Activated T-helper 1 cell treated with anti-CD3 and anti-CD28 coated beads, Interleukin-2, amount 50 U/mL, for 16 hours (primary cell): Measurements from ENCODE around the gene RBPJL.
"Not testable (repeated sequence)": the region's sequence is repeated elsewhere in the genome, so short reads cannot be mapped to it uniquely, and the experiment has no call there.

Source experiments
- DNase-seq, 2 donors: peaks; one replicate each; pipeline ENCODE4 v3.0.0-alpha.2; 2020; ENCODE audit warnings: low read depth in 1 of 2, low spot score in 1 of 2

RBPJL gene

DNA sequence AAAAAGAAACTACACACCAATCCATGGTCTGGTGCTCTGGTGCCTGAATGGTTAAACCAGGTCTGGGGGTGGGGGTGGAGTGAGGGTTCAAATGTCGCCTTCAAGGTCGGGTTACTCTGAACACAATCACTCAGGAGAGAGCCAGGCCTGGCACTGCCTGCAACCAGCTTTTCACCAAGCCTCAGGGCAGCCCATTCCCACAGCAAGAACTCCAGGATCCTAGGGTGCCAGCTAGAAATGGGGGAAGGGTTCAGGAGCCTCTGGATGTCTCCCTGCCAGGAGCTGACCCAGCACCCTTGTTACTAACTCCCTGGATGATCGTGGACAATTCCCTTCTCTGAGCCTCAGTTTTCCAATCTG lies 34.9 kb downstream of the RBPJL start:
- DNase-seq: no peak

DNA sequence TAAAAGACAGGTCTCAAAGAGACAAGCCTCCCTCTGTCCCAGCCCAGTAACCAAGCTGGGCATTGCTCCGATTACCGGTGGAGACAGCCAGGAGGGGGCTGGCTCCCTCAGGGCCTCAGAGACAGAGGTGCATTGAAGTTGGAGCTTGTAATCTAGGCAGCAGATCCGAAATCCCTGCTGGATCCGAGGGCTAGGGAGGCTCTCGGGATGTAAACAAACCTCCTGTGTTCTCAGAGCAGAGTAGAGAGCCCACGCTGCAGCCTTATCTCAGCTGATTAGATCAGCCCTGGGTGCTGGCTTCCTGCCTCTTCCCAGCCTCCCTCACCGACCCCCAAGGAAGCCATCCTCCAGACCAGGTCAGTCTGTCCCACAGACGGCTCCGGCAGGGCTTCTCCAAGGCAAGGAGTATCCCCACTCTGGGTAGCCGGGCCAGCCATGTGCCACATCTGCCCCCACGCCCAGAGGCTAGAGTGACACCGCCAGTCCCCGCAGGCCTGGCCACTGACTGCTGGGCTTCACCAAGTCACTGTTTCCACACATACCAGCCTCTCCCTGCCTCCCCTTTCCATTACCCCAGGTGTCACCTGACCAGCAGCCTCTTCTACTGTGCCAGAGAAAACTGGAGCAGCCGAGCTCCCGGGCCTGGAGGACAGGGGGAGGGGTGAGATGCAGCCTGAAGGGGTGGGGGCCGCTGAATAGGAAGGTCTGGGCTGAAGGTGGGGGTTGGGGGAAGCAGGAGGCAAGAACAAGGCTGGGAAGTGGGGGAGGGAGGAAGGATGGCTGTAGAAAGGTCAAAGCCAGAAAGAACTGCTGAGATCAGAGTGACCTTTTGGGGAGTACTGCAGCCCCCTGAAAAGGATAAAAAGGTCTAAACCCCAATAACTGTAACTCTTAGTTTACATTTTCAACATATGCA lies 35.6 kb downstream of the RBPJL start:
- no peak for DNase-seq

DNA sequence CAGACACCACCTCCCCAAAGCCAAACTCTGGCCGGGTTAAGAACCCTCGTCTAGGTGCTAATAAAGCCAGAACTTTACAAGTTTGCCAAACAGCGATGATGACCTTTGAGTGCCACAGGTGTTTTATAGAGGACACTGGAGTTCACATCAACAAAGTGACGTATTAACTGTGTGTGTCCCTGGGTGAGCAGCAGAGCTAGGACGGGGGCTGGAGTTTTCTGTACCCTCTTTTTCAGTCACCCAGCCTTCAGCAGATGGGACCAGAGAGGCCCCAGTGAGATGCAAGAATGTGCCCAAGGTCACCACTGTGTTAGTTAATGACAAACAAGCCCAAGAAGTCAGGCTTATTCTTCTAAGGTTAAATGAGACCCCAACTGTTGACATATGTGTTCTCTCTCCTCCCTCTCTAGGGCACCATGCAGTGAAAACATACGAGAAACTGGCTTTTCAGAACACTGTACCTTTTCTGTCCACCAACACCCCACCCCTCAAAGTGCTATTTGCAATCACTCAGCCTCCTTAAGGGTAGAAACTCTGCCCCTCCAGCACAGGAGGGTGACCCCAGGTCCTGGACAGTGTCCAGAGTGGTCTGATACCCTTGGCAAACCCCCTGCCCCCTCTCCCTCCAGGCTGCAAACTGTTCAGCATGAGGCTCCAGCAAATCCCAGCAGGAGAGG lies 36.4 kb downstream of the RBPJL start:
- DNase-seq: no peak

DNA sequence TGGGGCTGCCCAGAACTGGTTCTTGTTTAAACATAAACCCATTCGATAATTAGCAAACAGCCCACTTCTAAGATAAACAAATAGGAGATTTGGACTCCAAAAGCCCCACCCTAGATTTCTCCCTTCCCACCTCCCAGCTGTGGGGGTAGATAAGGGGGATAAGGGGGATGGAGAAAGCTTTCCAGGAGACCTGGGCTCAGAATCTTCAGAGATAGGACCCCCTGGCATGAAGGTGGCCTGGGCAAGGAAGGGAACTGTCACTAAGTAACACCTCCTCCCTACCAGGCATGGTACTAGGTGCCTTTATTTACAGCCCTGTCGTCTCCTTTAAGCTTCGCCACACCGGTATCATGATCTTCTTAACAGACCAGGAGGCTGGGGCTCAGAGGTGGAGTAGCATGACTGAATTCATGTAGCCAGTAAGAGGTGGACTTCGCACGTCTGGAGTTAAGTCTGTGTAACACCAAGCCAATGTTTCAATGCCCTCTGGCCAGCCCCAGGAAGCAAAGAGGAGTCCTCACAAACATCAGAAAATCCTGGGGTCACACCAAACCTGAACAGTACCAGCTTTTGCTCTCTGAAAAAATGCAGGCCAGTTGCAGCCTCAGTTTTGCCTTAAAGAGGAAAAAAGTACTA lies 37.0 kb downstream of the RBPJL start:
- DNase-seq: no peak

DNA sequence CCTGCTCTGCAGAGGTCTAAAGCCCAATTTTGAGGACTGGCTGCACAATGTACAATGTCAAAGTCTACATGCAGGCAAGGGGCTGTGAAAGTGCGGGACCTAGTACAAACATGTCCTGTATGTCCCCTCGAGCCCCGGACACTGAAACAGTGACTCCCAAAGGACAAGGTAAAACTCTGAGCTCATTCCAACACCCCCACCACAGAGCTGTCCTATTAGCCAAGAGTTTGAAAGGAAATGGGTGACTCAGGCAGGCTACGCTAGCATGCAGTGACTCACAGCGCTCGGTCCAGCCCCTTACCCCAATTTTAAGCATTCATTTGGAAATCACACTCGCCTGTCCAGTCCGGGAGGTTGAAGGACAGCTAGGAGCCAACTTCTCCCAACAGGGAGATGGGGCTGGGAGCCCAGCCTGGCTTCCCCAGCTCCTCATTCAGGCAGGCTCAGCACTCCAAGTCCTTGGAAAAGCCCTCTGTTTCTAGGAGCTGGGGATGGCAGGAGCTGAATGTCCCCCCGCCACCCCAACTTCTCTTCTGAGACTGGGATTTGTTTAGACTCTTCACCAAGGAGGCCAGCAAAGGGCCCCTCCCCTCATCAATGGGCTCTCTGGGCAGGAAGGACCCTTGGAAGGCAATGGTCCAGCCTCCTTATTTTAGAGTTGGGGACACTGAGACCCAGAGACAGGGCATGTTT lies 37.7 kb downstream of the RBPJL start:
- no peak for DNase-seq

DNA sequence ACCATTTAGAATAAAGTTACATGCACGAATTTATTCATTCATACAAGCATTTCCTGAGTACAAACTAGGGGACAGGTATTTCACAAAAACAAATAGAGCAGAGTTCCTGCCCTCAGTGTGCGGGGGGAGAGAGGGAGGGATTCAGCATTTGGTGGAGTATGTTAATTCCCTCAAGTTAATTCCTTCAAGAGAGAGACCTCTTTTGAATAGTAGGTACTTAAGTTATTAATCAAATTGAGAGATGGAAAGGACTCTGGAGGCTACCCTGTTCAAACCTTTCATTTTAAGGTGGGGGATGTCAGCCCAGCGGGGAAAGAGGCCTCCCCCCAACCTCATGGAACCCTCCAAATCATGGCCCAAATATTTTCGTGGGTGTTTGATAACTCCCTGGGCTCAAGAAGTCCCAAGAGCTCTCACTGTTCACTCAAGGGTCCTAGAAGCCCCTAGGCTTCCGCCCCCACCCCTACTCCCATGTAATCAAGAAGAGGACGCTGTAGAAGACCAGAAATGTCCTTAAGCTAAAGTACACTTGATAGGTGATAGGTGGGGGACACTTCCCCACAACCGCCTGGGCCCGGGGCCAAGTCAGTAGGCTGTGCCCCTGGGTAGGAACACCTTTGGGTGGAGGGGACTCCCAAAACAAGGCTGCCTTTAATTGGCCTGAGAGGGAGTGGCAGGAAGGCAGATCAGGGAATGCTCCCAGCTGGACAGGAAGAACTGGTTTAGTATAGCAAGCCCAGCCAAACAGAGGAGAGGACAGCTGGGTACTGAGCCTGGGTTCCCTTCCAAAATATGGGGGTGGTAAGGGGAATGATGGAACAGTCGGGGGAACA lies 38.7 kb downstream of the RBPJL start:
- DNase-seq: no peak

DNA sequence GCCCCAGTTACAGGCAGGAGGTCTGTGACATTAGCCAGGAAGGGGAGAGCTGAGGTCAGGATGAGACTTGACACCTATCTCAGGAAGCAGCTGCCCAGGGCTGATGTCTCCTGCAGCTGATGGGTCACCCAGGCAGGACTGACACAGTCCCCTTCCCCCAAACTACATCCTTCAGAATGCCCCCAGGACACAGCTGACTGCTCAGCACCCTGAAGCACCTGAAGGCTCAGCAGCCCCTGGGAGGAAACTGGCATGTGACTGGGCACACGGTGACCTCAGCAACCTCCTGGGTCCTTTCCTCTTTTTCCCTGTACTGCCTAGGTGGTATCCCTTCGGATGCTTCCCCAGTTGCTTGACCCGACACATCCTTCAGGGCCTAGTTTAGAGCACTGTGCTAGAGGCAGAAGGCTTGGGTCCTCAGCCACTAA lies 39.7 kb downstream of the RBPJL start:
- DNase-seq: no peak

DNA sequence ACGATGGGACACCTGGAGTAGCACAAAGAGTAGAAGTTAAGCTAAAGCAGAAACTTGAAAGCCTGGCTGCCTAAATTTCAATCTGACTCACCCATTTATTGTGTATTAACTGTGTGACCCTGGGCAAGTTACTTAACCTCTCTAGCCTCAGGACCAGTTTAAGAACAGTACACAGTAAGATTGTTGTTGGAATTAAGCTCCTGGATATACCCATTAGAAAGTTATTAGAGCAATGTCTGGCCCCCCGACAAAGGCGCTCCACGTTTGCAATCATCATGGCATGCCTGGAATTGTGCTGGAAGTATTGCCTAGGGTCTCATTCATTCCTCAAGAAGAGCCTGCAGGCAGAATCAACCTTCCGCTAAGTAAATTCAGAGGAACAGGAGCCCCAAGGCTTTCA lies 40.2 kb downstream of the RBPJL start:
- no peak for DNase-seq

DNA sequence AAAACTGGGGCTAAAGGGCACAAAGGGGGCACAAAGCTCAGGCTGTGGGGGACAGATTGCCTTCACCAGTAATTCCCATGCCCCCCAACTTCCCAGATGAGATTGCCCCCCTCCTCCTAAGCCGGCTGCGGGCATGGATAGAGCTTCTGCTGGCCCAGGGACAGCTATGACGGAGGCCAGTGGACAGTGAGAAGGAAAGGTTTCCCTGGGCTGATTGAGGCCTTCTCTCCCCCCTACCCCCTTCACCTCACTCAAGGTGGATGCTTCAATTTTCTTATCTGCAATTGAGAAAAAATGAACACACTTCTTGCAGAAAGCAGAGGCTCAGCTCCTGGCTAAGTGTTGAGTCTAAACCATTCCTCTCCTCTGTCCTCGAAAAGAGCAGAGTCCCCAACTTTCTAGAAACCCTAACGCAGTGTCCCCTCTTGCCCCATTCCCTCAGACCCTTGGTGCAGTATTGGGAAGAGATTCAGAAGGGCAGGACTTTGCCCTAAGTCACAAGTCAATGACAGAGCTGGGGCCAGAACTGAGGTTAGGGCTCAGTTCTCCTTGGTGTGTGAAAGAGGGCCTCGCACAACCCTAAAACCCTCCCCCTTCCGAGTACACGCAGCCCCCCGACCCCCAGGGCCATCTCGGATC lies 40.8 kb downstream of the RBPJL start:
- no peak for DNase-seq

DNA sequence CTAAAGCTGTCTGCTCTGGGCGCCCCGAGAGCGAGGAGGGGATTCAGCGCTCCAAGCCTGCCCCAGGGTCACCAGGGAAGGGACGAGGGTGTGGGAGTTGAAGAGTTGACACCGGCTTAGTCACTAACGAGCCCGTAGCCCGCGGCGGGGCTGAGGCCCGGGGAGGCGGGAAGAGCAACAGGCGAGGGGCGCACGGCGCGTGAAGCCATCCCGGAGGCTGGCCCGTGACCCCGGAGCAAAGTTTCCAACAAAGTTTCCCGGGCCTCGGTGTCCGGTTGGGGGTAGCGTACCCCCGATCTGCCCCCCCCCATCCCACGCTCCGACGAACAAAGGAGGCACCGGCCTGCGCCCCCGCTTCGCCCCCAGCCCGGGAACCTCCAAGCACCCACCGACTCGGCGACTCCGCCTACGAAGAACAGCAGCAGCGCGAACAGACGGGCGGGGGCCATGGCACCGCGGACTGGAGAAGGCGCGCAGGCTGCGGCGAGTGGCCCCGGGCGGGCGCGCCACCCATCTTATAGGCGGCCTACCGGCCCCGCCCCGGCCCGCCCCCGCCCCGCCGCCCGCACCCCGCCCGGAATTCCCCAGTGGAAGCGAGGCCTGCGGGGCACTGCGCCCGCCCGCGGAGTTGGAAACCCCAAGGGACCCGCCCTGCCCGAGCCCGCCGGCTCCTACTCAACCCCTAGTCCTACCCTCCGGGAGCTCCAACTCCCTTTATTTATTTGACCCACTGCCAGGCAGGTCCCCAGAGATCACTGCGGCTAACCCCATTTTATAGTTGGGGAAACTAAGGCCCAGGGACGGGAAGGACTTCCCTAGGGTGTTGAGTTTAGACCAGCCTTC lies 41.5 kb downstream of the RBPJL start, which contains the start of gene SDC4:
Gene SDC4 (minus strand): TSS at position 489 of the 843 bp plus-strand sequence. CDS start 40 bp downstream, at position 449.
- DNase-seq: peak; percentile 12 to 51

DNA sequence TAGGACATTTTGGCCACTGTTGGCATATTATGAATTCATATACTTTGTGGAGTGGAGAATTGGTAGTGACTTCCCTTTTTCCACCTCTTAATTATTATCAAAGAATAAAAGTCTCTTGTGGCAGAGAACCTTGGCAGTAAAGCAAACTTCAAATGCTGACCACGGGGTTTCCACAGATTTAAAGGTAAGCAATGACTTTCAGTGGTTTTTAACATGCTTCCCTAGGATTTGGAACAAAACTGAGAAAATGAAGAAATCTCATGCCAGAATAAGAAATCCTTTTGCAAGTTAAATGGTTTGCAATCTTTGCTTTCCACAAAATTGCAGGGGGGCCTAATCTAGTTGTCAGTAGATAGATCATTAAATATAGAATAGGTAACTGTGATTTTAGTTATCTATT lies 43.6 kb downstream of the RBPJL start:
- no peak for DNase-seq

DNA sequence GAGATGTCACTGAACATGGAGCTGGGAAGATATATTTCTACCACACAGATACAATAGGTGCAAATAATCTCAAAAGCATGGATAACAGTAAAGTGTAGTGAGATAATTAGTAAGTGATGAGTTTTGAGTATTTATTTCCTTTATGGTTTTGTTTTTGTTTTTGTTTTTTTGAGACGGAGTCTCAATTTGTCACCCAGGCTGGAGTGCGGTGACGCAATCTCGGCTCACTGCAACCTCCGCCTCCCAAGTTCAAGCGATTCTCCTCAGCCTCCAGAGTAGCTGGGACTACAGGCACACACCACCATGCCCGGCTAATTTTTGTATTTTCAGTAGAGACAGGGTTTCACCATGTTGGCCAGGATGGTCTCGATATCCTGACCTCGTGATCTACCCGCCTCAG lies 44.2 kb downstream of the RBPJL start:
- not testable (repeated sequence) for DNase-seq

DNA sequence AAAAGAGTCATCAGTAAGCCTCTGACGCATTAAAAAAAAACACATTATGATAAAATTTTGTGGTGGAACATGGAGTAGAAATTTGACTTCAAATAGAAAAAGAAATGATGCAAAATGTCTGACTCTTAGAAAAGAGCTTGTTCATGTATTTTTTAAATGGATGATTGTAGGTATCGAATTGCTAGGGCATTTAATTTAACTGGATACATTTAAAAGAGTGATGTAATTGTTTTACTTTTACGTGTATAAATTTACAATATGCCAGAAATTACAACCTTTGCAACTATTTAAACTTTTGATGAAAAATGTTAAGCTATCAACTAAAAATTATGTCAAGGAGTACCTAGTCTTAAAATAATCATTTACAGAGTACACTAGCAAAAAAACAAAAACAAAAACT lies 46.1 kb downstream of the RBPJL start:
- DNase-seq: no peak

DNA sequence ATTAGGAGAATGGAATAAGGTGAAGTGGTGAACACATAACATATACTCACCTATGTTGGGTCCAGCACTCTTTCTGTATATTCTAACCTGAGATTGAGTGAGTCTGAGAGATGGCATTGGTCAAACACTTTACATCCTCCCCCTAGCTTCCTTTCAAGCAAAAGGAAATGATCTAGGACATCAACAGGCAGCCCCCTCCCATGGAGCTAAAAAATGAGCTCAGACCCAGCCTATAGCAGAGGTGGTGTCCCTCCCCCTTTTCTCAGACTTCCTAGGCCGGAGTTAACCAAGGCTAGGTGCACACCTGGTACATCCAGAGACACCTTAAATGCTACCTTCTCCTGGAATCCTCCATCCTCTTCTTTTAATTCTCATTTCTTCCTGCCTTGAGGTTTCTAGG lies 47.1 kb downstream of the RBPJL start:
- DNase-seq: no peak

DNA sequence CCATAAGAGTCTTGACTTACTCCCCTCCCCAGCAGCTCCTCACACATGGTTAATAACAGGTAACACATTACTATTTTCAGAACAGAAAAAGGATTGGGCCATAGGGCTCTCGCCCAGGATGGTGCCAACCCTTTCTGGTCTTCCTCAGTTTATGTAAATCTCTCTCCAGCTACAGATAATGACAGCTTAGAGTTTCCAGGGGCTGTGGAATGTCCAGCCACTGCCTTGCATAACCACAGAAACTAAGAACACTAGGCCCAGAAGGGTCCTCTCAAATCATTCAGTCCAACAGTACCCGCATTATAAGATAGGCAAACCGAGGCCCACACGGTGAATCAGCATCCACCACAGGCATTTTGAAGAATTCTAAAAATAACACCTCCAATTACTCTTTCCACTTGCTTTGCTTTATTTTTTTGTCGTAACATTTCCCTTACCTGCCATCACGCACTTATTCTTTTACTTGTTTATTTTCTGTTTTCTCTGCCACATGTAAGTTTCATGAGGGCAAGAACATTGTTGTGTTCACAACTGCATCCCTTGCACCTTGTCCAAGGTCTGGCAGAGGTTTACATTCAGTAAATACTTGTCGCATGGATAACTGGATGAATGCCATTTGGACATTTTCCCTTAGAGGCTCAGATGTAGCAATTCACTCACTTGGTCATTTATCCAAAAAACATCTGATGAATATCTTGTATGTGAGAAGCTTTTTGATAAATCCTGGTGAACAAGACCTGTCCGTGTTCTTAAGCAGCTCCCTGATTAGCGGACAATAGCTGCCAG lies 48.0 kb downstream of the RBPJL start:
- DNase-seq: no peak

DNA sequence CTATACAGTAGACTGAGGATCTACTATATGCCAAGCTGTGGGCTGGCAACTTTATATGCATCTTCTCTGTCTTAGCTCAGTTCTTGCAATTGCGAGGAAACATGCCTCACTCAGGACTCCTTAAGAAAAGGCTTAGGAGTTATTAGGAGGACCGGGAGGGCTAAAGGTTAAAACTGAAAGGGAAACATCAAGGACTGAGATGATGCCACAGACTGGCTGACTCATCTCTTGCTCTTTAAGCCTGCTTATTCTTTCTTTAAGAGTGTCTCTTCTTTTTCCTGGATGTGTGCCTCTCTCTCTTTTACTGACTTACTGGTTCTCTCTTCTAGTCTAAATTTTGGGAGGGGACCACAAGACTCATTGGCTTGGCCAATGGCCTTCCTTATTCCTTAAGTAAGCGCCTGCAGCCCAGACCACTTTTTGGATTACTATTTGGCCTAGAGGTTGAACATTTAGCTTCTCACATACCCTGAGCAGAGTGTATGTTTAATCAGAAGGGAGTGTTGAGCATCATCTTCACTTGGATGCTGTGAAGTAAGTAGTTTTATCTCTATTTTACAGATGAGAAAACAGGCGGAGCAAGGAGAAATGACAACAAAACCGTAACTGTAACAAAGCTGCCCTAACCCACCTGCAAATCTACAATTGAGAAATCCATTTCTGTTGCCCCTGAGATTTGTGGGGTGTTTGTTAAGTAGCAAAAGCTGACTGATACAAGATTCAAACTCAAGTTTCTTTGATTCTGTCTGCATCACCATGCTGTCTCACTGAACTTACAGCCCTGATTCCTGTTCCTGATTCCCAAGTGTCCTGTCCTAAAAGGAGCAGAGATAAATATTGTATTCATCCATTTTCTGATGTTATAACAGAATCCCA lies 48.8 kb downstream of the RBPJL start:
- DNase-seq: no peak

DNA sequence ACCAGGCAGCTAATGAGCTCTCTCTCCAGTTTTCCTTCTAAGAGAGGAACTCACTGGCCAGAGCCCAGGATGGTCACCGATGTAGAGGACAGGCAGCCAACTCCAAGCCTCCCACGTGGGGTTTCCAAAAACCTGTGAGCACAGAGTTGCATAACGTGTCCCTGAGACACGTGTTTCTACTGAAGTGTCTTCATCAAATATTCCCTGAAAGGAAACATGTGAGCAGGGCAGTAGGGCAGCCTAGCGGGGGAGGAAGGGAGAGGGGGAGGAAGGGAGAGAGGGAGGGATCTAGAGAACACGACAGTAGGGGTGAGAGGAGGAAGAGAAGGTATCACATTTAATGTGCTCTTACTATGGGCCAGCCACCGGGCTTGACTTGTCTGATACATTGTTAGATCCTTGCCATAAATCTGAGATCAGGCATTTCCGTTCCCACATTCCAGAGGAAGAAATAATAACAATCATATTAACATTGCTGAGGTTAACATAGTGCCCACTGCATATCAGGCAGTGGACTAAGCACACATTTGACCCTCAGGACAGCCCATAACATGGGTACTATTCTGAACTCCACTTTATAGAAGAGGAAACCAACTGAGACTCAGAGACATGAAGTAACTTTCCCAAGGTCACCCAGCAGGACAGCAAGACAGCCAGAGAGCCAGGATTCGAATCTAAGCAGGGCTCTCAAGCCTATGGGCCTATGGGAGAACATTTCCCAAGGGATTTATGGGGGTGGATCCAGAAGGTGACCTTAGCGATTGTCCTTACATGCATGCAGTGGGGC lies 51.8 kb downstream of the RBPJL start:
- no peak for DNase-seq
